ENCODE measurements around the gene TRIM25. TPM values are rescaled to one million over a fixed set of nuclear protein-coding genes. Genes with fewer than 3 reads are reported as not detected.

Gene TRIM25
- total RNA-seq, 1 experiment from 2014 or later, result 32.5 TPM

- no peak overlapping the region for H4K5ac ChIP-seq (ENCODE audit: insufficient read length, low read depth, low read length)
- no CpG with 5 or more reads among the region's 3 CpGs for WGBS (ENCODE audit: extremely low coverage, insufficient read length, low lambda C conversion rate)
- no peak overlapping the region for H4K91ac ChIP-seq (ENCODE audit: insufficient read length, low read depth, low read length)
- H2BK120ac ChIP-seq (ENCODE audit: low read depth, low read length, poor library complexity, severe bottlenecking), result no peak overlapping the region
- TF ChIP-seq, protein P1, sequence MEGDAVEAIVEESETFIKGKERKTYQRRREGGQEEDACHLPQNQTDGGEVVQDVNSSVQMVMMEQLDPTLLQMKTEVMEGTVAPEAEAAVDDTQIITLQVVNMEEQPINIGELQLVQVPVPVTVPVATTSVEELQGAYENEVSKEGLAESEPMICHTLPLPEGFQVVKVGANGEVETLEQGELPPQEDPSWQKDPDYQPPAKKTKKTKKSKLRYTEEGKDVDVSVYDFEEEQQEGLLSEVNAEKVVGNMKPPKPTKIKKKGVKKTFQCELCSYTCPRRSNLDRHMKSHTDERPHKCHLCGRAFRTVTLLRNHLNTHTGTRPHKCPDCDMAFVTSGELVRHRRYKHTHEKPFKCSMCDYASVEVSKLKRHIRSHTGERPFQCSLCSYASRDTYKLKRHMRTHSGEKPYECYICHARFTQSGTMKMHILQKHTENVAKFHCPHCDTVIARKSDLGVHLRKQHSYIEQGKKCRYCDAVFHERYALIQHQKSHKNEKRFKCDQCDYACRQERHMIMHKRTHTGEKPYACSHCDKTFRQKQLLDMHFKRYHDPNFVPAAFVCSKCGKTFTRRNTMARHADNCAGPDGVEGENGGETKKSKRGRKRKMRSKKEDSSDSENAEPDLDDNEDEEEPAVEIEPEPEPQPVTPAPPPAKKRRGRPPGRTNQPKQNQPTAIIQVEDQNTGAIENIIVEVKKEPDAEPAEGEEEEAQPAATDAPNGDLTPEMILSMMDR (conservative IDR thresholded peaks at IDR 0.05), result no peak
- no peak overlapping the region for H3T11ph ChIP-seq (ENCODE audit: low read length)
- no peaks in the 10 kb centered on the region for H3K9me3 Mint-ChIP-seq
- no peak overlapping the region for H3K4ac ChIP-seq (ENCODE audit: low read depth, low read length)
- H3K36me3 Mint-ChIP-seq (ENCODE audit: insufficient read depth in 1 of 3, low read depth in 3 of 3), result peaks cover 47 to 86% (median 81%) of the 10 kb centered on the region in 3 experiments; a peak in 6 of 7 replicates
- no peak overlapping the region for H3K9ac ChIP-seq (ENCODE audit: extremely low read depth, insufficient read length, low read length)
- H2BK12ac ChIP-seq (ENCODE audit: insufficient read length, low read depth, low read length), result no peak overlapping the region
- no peaks in the 10 kb centered on the region for H4K20me1 ChIP-seq (ENCODE audit: control insufficient read depth, insufficient read depth, insufficient read length)
- no peak overlapping the region for H2AFZ ChIP-seq (ENCODE audit: low read length)
- no peak overlapping the region for H3K18ac ChIP-seq (ENCODE audit: insufficient read length, low read depth, low read length)
- H2BK5ac ChIP-seq (ENCODE audit: insufficient read length, low read length), result no peak overlapping the region
- no peak overlapping the region for H3K27ac Mint-ChIP-seq
- H3K4me2 ChIP-seq (ENCODE audit: insufficient read depth, insufficient read length, low read length), result no peak overlapping the region
- H3K27ac ChIP-seq (ENCODE audit: insufficient read length, low read depth, low read length), result no peak overlapping the region
- DNase-seq, result no peak
- no peaks in the 10 kb centered on the region for H3K27me3 ChIP-seq (ENCODE audit: insufficient read depth, low read length)
- no peak overlapping the region for H3K23ac ChIP-seq (ENCODE audit: insufficient read length, low read depth, low read length)
- H3K4me3 Mint-ChIP-seq, result no peak overlapping the region
- no peak overlapping the region for H2BK20ac ChIP-seq (ENCODE audit: low read depth, low read length, poor library complexity, severe bottlenecking)
- no peak overlapping the region for H3K14ac ChIP-seq (ENCODE audit: insufficient read depth, low read length)
- H3K27me3 Mint-ChIP-seq (ENCODE audit: low read depth), result no peaks in the 10 kb centered on the region
- no peaks in the 10 kb centered on the region for H3K9me3 ChIP-seq (ENCODE audit: control insufficient read depth, low read depth, low read length)
- H3K23me2 ChIP-seq (ENCODE audit: insufficient read length, low read depth, low read length, poor library complexity, severe bottlenecking), result no peaks in the 10 kb centered on the region
- H2AK5ac ChIP-seq (ENCODE audit: insufficient read length, low read length), result no peak overlapping the region
- H3K4me1 Mint-ChIP-seq, result no peaks in the 10 kb centered on the region
- no peak overlapping the region for H2BK15ac ChIP-seq (ENCODE audit: low read depth, low read length)
- H3K4me1 ChIP-seq (ENCODE audit: insufficient read depth, low read length), result no peaks in the 10 kb centered on the region
- no peak overlapping the region for H3K56ac ChIP-seq (ENCODE audit: insufficient read length, low read depth, low read length)
- no peak overlapping the region for H4K8ac ChIP-seq (replicated peaks; ENCODE audit: insufficient read length, low read depth, low read length)
- no peaks in the 10 kb centered on the region for H3K79me2 ChIP-seq (ENCODE audit: insufficient read depth, low read length)
- H3K79me1 ChIP-seq (ENCODE audit: insufficient read depth, low read depth, low read length, poor library complexity, severe bottlenecking), result no peaks in the 10 kb centered on the region
Measured at GRCh38 chr17:56945938-56946505, 32.2 kb upstream of the TRIM25 start.

Data from H9 (cell line).